ENCODE results near the gene COG7. TPM values are rescaled to one million over a fixed set of nuclear protein-coding genes. Genes with fewer than 3 reads are reported as not detected.
"Not testable (repeated sequence)": the region's sequence is repeated elsewhere in the genome, so short reads cannot be mapped to it uniquely, and the experiment has no call there.

The COG7 gene
- total RNA-seq, 1 donor from 2014 or later, result 7.1 TPM

DNA sequence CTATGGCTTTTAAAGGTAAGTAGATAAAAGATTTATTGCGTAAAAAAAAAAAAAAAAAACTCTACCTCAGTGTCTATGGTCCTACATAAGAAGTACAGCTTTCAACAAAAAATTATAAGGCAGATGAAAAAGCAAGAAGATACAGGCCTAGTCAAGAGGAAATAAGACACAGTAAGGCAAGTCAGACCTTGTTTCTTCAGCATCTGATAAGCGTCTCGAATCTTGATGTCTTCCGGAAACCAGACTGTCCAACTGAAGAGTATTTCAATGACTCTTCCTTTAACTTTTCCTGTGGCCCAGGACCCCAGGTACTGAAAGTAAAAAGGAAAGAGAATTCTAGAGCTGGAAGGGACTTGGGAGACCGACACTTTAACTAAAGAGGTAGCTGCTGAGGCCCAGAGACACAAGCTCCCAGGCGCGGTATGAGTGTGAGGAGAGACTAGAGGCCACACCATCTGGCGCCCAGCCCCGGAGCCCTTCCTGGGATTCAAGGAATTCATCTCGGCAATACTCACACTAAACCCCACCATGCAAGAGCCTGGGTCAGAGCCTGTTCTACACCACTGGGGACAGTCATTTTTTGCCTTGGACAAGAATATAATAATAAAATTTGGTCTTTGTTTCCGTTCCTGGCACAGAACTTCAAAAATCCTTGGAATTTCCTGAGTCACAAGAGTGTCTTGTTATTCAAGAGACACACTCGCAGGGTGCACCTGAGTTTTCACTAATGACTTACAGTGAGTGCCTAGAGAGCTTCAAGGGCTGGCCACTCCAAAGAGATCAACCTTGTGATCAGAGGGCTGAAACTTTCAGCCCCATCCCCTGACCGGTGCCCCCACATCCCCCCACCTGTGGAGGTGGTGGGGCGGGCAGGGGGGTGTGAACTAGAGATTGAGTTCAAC, 38.8 kb upstream of the COG7 start:
- Histone ChIP-seq H3K4me3 (ENCODE audit: low read depth, low read length) (no peak overlapping the region), H3K36me3 (ENCODE audit: control insufficient read depth, insufficient read depth, low read length) (peaks cover 22% of the 10 kb centered on the region), H3K27me3 (ENCODE audit: control insufficient read depth, insufficient read depth, low read length) (no peaks in the 10 kb centered on the region)
- DNase-seq (ENCODE audit: low read depth) (peak; percentile 71), FAIRE-seq (no peak)
- no peak for TF ChIP-seq CTCF (IDR thresholded peaks at IDR 0.05; ENCODE audit: insufficient read depth, low read length, severe bottlenecking)

DNA sequence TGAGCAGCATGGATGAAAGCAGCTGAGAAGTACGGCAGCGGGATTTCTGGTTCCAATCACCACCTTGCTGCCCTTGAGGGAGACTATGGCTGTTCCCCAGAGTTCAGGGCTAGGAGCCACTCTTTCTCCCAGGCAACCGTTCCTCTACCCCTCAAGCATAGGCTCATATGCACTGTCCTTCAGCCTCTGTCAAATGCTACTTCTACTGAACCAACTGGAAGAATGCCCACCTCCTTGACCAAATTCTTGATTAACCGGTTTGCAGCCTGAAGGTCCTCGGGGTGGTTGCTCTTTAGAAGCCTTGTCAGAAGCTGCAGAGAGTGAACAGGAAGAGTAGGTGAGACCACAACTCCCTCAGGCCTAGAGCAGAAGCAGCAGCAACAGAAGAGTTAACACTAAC, 33.5 kb upstream of the COG7 start:
- FAIRE-seq (no peak), DNase-seq (ENCODE audit: low read depth) (no peak)
- TF ChIP-seq CTCF (IDR thresholded peaks at IDR 0.05; ENCODE audit: insufficient read depth, low read length, severe bottlenecking), result no peak
- Histone ChIP-seq H3K4me3 (ENCODE audit: low read depth, low read length) (no peak overlapping the region), H3K27me3 (ENCODE audit: control insufficient read depth, insufficient read depth, low read length) (no peaks in the 10 kb centered on the region), H3K36me3 (ENCODE audit: control insufficient read depth, insufficient read depth, low read length) (peaks cover 32% of the 10 kb centered on the region)

DNA sequence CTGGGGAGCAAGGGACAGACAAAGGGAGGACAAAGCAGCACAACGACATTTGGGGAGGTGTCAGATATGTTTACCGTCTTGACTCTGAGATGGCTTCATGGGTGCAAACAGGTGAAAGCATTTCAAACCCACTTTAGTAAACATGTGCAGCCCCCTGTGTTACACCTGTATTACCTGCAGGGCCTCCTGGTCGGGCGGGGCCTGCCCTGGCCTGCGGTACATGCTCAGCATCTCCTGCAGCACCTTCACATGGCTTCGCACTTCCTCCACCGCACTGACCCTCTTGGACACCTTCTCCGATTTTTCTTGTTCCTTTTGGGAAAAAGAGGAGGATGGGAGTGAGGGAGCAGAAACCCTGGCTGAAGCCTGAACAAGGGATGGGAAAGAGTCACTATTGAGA, 32.9 kb upstream of the COG7 start:
- no peak for TF ChIP-seq CTCF (IDR thresholded peaks at IDR 0.05; ENCODE audit: insufficient read depth, low read length, severe bottlenecking)
- DNase-seq (ENCODE audit: low read depth) (no peak), FAIRE-seq (peak; percentile 28)
- no peaks in the 10 kb centered on the region for H3K27me3 ChIP-seq (ENCODE audit: control insufficient read depth, insufficient read depth, low read length)
- H3K36me3 ChIP-seq (ENCODE audit: control insufficient read depth, insufficient read depth, low read length), result peaks cover 31% of the 10 kb centered on the region
- no peak overlapping the region for H3K4me3 ChIP-seq (ENCODE audit: low read depth, low read length)

GRCh38 chr16:23485257-23485614, 32.2 kb upstream of the COG7 start:
- TF ChIP-seq CTCF (IDR thresholded peaks at IDR 0.05; ENCODE audit: insufficient read depth, low read length, severe bottlenecking), result no peak
- no peak for DNase-seq (ENCODE audit: low read depth)
- H3K36me3 ChIP-seq (ENCODE audit: control insufficient read depth, insufficient read depth, low read length), result peaks cover 33% of the 10 kb centered on the region
- FAIRE-seq, result no peak
- no peak overlapping the region for H3K4me3 ChIP-seq (ENCODE audit: low read depth, low read length)
- no peaks in the 10 kb centered on the region for H3K27me3 ChIP-seq (ENCODE audit: control insufficient read depth, insufficient read depth, low read length)

GRCh38 chr16:23484510-23485256, 31.7 kb upstream of the COG7 start:
- TF ChIP-seq CTCF (IDR thresholded peaks at IDR 0.05; ENCODE audit: insufficient read depth, low read length, severe bottlenecking), result no peak
- FAIRE-seq, result no peak
- peaks cover 37% of the 10 kb centered on the region for H3K36me3 ChIP-seq (ENCODE audit: control insufficient read depth, insufficient read depth, low read length)
- H3K27me3 ChIP-seq (ENCODE audit: control insufficient read depth, insufficient read depth, low read length), result no peaks in the 10 kb centered on the region
- no peak for DNase-seq (ENCODE audit: low read depth)
- no peak overlapping the region for H3K4me3 ChIP-seq (ENCODE audit: low read depth, low read length)

DNA sequence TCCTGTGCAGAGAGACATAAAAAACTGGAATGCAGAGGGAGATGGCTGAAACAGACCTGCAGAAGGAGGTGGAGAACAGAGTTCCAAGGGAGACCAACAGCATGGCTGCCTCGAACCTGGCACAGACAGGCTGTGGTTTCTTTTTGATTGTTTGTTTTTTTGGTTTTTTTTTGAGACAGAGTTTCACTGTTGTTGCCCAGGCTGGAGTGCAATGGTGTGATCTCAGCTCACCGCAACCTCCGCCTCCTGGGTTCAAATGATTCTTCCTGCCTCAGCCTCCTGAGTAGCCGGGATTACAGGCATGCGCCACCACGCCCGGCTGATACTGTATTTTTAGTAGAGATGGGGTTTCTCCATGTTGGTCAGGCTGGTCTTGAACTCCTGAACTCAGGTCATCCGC, 30.5 kb upstream of the COG7 start:
- not testable (repeated sequence) for H3K27me3 ChIP-seq (ENCODE audit: control insufficient read depth, insufficient read depth, low read length); FAIRE-seq; H3K4me3 ChIP-seq (ENCODE audit: low read depth, low read length); DNase-seq (ENCODE audit: low read depth)
- peaks cover 45% of the 10 kb centered on the region for H3K36me3 ChIP-seq (ENCODE audit: control insufficient read depth, insufficient read depth, low read length)

Measured in bronchial epithelial cell (primary cell).